Left lobe of liver (tissue), 2 donors: ENCODE measurements around the gene MIER1. TPM values are rescaled to one million over a fixed set of nuclear protein-coding genes. Genes with fewer than 3 reads are reported as not detected.

ENCODE experiments used
- ATAC-seq: fragments of 200-7000 bp; cut with Tn5 transposase; one replicate; pipeline ENCODE4 v1.9.1; 2020; ENCODE audit warnings: mild to moderate bottlenecking, moderate library complexity
- DNase-seq: peaks from one replicate; pipeline ENCODE4 v3.0.0-alpha.2; 2020; ENCODE audit warnings: low spot score
- total RNA-seq: library from RNA; stranded (reverse); gene quantifications from one replicate; pipeline ENCODE4 v1.2.1, GENCODE V29; 2021
- donor health status: DM: no; HTN: no; CAD: no; lungs with moderate emphysema.
- donor health status: DM: no; HTN: yes; CAD: no.

Gene MIER1
- total RNA-seq, 1 donor from 2014 or later = 12.7 TPM

DNA sequence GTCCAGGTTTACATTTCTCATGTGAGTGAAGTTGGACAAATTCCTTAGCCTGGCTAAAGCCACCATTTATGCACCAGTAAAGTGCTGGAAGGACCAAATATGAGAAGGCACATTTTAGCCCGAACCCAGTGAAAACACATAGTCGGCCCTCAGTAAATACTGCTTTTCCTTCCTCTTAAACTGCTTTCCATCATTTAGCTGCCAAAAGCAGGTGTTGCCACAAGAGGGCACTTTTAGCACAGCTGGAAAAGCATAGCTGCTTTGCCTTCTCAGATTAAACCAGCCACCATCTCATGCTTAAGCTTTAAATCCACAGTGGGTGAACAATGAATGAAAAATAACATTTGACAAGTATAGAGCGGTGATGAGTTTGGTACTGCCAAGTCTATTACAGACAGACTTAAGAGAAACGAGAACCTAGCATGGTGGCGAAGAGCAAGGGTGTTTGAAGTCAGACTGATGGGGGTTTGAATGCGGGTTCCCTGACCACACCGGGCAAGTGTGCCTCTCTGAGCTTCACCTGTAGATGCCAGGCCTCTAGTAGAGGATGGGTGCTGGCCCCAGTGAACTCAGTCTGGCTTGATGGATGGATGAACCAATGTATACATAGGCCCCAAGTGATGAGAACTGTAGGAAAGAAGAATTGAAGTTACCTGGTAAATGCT is 71.4 kb downstream of the MIER1 start:
- ATAC-seq = peak; percentile 87
- DNase-seq = peak; percentile 51

DNA sequence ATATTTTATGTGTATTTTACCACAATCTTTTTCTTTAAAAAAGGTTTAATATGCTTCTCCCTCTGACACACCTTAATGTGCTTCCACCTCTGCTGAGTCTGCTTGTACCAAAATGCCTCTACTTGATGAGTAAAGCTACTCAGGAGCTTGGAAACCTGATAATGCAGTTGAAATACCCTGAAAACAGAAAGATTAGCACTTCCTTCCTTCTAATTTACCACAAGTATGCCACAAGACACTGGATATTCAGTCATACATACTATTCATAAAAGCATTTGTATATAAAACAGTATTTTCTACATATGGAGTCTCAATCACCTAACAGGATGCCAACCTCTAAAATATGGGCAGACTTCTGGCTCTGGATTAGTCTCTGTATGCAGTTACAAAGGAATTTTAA is 74.2 kb downstream of the MIER1 start:
- DNase-seq (no peak), ATAC-seq (no peak)

- DNase-seq (no peak), ATAC-seq (no peak)
Measured at GRCh38 chr1:66999640-67000400, 75.0 kb downstream of the MIER1 start.

DNA sequence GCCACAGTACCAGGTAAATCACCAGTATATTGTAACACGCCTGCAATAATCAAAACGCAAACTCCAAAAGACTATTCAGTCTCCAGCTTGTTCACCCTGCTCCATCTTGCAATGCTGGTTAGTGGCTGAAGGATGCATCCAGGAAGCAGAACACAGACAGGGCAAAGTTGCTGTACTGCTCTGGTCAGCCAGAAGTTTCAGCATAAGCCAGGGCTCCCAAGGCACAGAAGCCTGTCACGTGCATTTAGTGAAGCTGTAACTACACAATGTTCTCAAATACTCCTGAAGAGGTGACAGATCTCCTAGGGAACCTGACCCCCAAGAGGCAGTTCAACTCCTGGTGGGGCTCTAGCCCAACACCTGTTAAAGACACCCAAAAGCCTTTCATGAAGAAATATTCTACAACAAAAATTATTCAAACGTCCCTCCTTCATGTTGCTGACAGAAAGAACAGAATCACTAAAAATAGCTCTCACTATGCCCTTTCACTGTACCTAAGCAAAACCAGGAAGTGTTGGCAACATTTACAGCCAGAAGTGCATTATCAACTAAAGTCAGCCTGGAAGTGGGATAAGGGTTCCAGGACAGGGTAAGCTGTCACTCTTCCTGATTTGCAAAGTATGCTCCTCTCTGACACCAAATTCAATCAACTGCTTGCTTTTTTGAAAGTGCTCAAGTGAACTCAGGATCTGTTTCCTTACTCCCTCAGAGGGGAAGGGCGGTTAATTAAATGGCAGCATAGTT is 77.1 kb downstream of the MIER1 start:
- ATAC-seq (peak; percentile 17), DNase-seq (no peak)

DNA sequence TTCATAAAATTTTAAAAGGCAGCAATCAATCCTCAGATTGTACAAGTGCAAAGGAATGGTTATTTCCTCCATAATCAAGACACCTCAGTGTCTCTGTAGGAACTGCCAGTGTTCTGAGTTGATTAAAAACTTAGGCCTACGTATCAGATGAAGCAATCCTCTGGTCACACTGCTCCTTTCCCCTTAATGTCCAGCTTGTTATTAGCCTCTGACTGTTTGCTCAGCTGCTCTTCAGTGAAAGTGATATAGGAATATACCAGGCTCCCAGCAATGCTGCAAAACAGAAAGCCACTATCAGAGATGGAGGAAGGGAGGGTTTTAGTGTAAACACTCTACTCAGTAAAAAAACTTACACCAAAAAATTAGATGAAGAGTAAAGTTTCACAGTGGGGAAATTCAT is 79.4 kb downstream of the MIER1 start:
- ATAC-seq (no peak), DNase-seq (no peak)

DNA sequence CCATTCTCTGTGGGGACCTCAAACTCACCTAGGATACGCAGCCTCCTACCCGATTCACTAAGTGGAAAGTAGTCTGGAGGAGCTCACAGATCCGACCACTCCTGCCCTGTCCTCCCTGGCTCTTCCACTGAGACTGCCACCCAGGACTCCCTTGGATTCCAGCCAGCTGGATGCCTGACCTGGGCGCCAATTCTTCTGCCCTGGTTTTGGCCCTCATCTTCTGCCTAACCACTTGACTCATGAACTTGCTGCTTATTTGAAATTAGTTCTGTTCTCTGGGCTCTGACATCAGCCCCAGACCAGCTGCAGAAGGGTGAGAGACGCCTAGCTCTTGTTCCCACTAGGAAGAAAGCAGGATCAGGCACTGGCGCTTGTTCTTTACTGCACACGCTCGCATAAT is 80.3 kb downstream of the MIER1 start:
- ATAC-seq = peak; percentile 73
- peak; percentile 58 for DNase-seq

DNA sequence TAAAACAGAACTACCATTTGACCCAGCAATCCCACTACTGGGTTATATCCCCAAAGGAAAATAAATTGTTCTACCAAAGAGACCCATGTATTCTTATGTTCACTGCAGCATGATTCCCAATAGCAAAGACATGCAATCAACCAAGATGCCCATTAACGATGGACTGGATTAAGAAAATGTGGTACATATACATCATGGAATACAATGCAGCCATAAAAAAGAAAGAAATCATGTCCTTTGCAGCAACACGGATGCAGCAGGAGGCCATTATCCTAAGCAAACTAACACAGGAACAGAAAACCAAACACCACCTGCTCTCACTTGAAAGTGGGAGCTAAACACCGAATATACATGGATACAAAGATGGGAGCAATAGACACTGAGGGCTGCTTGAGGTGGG is 85.0 kb downstream of the MIER1 start:
- ATAC-seq (no peak), DNase-seq (no peak)

DNA sequence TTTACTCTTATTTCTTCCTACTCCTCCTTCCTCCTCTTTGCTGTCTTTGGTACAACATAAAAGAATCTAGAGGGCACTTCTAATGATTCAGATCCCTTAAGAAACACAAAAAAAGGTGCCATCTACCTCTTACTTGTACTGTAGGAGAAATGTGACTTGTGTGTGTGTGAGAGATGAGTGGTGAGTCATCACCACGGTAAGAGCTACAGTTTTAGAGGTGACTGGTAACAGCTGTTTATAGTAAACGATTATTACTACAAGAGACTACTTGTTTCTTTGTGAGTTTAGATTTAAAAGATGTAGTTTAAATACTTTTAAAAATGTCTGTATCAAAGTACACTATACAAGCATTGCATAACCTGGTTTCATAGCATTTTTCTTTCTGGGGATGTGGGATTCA is 88.8 kb downstream of the MIER1 start:
- ATAC-seq (no peak), DNase-seq (no peak)

DNA sequence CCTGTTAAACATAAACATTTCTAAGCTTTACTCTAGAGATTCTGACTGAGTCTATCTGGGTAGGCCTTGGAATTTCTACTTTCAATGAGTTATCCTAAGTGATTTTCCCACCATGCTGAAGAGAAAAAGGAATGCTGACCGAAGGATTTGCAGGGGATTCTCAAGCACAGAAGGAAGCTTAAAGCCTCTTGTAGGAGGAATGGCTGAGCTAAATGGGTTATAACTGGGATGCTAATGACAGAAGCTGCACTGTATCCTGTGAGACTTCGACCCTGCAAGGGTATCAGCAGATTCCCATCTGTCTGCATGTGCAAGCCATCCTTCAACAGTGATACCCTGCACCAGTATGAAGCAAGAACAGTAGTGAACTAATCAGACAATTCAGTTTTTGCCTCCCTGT is 93.8 kb downstream of the MIER1 start:
- ATAC-seq (no peak), DNase-seq (no peak)

- no peak for ATAC-seq
Measured at GRCh38 chr1:67019121-67019520, 94.3 kb downstream of the MIER1 start.

GRCh38 chr1:67019600-67020136 is 94.9 kb downstream of the MIER1 start:
- ATAC-seq (peak; percentile 8), DNase-seq (no peak)

More at GRCh38 chr1:67019121-67019520, 94.3 kb downstream of the MIER1 start:
- DNase-seq = no peak

GRCh38 chr1:67020304-67020703 is 95.5 kb downstream of the MIER1 start:
- ATAC-seq (peak; percentile 91), DNase-seq (no peak)

DNA sequence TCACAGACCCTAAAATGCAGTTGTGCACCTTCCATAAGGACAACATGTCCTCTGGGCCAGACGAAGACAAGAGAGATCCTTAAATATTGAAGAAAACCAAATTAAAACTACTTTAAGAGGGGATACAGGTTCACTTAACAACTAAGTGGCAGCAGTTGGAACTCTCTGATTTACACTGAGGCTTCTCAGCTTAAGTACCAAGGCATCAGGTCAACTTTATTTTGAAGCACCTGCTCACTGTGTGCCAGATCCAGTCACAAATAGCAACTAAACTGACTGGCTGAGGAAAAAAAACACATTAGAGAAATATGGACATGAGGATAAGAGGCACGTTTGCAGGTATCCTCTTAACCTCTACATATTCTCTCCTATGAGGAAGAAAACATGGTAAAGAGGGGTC is 96.0 kb downstream of the MIER1 start:
- ATAC-seq (peak; percentile 63), DNase-seq (no peak)

GRCh38 chr1:67029472-67029871 is 104.7 kb downstream of the MIER1 start:
- peak; percentile 34 for ATAC-seq
- no peak for DNase-seq

- ATAC-seq (no peak), DNase-seq (no peak)
Measured at GRCh38 chr1:67031121-67031858, 106.5 kb downstream of the MIER1 start.

GRCh38 chr1:67031859-67032247 is 107.1 kb downstream of the MIER1 start:
- ATAC-seq (no peak), DNase-seq (no peak)

Other genes with a start within 250 kb of the MIER1 start
- 0.28 TPM for gene DYNLT5, start 172.5 kb upstream of the MIER1 start, total RNA-seq
- not detected for gene INSL5, start 123.7 kb upstream of the MIER1 start, total RNA-seq
- 1.4 TPM for gene DNAI4, start 134 bp upstream of the MIER1 start, total RNA-seq
- 66.0 TPM for gene SLC35D1, start 129.2 kb downstream of the MIER1 start, total RNA-seq
- gene C1orf141, start 210.0 kb downstream of the MIER1 start, total RNA-seq = not detected
- gene IL23R, start 241.5 kb downstream of the MIER1 start, total RNA-seq = 0.10 TPM